GM18507 (cell line): ENCODE results near the gene TMEM212.

Experiments used
- DNase-seq: peaks from one replicate; pipeline ENCODE4 v3.0.0; 2011; ENCODE audit warnings: low read depth; ENCODE audit not compliant: insufficient read length; ENCODE audit errors: extremely low spot score
- FAIRE-seq: peaks from 2 replicates; lab custom pipeline; 2011; peaks lifted over from hg19 to GRCh38; lab: Jason Lieb, UNC

Gene TMEM212

DNA sequence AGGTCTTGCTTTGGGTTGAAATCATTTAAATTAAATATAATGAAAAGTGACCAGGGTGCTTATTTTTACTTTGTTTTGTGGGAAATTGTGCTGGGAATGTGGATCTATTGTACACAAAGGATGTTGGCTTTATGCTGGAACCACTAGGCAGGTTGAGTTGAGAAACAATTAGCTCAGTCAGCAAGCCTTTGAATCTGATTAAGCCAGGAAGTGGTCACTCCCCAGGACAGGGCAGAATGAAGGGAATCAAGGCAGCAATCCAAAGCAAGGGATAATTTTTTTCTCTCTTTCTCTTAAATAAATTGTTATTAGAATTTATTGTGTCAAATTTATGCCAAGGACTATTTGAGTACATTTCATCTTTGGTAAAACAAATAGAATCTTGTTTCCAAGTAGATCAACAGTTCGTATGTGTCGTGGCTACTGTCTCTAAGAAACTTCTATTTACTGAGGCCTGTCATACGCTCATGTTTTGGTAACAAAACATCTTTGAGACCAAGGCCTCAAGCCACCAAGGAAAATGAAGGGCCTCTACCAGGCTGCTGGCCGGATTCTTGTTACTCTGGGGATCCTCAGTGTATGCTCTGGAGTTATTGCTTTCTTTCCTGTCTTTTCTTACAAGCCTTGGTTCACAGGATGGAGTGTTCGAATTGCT lies at the start of gene TMEM212:
TMEM212 (plus strand) TSS at position 486 of the 655 bp plus-strand sequence; CDS start at position 521, 35 bp downstream.
- no peak for DNase-seq
- no peak for FAIRE-seq

DNA sequence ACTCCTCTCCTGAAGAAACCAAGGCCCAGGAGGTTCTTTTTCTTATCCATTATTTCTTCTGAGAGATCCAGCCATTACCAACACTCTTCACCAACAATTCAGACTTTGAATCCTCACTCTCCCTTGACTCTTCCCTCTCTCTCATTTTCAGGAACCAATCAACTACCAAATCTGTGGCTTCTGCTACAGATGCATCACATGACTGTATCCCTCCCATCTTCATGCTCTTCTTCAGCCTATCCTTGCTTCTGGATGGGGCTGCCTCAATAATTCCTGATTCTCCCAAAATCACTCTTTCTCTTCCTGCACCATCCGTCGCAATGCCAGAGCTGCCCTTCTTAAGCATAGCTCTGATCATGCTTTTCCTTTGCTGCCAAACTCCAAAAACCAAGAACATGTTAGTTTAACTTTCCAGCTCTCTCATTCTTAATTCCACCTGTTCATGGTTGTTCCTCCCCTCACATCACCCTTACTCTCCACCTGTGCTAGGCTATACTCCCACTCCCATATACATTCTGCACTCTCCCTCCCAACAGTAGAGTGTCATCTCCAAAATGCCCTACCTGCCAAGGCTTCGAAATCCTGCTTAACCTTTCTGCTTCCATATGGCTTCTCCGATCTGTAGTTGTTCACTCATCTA lies 46.4 kb upstream of the TMEM212 start:
- DNase-seq, result no peak
- no peak for FAIRE-seq

DNA sequence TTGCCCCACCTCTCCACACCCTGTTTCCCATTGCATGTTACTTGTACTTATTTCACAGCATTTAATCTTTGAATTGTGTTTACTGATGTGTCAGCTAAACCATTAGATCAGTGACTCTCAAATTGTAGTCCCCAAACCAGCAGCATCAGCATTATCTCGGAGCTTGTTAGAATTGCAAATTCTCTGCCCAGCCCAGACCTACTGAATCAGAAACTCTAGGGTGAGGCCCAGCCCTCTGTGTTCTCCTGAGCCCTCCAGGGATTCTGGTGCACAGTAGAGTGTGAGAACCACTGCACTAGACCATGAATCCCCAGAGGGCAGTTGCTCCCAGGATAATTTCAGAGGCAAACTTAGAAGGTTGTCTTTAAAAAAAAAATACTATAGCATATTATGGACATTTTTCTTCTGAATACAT lies 45.9 kb upstream of the TMEM212 start:
- FAIRE-seq (peak; percentile 82), DNase-seq (no peak)

DNA sequence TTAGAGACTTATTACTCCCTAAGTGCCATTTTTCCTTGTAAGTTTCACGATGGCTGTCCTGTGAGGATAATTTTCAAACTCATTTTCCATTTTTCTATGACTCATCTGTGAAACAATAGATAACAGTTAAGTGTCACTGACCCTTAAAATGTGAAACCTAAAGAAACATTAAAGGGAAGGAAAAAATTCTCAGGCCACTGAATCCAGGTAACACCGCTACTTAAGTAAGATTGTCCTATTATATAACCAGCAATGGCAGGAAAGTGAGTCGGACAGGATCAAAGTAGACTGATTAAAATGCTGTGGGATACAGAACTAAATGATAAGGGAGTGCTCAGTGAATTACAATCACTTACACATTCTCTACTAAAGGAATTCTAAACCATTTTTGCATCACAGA lies 45.3 kb upstream of the TMEM212 start:
- no peak for DNase-seq
- FAIRE-seq, result no peak

GRCh38 chr3:171799501-171799900 lies 43.6 kb upstream of the TMEM212 start:
- DNase-seq, result no peak
- FAIRE-seq, result no peak

DNA sequence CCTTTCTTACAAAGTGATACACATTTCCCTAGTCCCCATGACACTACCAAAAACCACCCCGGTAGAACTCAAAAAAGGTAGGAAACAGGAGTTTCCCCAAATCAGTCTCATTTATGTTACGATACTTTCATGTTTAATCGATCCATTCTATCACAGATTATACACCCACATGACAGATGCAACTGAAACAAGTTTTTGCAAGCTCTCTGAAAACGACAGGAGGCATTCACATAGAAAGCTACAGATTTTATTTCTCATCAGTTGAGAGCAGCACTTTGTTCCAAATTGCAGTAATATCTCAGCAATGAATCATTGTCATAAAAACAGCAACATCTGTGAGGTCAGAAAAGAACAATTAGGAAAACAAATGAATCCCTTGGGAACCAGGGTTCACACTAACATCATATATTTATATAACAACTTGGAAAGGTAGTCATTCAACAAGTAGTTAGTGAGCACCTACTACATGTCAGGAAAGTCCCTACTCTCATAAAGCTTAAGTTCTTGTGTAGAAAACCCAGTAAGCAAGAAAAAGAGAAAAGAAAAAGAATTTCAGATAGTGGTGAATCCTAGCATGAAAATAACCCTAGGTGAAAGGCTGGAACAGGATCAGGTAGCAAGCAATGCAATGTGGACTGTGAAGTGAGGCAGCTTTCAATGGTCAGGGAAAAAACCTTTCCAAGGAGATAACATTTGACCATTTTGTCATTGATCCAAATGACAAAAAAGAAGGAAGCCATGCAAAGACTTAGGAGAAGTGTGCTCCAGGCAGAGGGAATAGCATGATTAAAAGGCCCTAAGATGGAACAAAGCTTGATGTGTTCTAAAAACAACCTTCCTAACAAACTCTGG lies 41.2 kb upstream of the TMEM212 start:
- FAIRE-seq (no peak), DNase-seq (no peak)

GRCh38 chr3:171802590-171802956 lies 40.6 kb upstream of the TMEM212 start:
- DNase-seq (no peak), FAIRE-seq (peak; percentile 9)

GRCh38 chr3:171803044-171803443 lies 40.1 kb upstream of the TMEM212 start:
- FAIRE-seq, result no peak
- no peak for DNase-seq

DNA sequence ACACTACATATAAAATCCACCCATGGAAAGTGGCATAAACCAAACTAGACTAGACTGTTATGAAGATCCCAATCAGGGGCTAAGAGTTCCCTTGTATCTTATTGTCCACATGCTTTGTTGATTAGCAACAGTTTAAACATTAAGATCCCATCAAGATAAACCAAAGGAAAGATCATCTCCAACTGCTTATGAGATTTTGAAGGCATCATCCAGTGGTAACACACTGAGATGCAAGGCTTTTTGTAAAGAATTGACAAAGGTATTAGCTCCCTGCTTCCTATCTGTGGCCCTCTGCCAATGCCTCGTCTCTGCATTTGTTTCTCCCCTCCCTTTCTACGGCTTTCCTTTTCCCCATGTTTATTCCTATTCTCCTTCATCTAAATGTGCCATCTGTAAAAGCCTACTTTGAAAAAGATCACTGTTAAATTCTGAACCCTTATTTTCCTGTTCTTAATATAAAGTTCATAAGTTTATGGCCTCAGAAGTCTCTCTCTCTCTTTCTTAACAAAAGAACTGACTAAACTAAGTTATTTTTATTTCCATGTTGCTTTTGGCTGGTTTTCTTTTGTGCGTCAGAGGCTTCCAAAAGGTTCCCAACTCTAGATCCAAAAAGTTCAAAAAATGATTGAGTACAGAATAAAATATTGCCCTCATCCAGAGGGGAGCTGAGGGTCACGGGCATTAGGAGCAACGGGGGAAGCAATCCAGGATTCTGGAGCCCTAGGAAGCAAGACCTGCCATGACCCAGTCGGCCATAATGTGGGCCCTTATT lies 38.3 kb upstream of the TMEM212 start:
- no peak for FAIRE-seq
- no peak for DNase-seq

GRCh38 chr3:171805687-171806086 lies 37.5 kb upstream of the TMEM212 start:
- FAIRE-seq (no peak), DNase-seq (no peak)

DNA sequence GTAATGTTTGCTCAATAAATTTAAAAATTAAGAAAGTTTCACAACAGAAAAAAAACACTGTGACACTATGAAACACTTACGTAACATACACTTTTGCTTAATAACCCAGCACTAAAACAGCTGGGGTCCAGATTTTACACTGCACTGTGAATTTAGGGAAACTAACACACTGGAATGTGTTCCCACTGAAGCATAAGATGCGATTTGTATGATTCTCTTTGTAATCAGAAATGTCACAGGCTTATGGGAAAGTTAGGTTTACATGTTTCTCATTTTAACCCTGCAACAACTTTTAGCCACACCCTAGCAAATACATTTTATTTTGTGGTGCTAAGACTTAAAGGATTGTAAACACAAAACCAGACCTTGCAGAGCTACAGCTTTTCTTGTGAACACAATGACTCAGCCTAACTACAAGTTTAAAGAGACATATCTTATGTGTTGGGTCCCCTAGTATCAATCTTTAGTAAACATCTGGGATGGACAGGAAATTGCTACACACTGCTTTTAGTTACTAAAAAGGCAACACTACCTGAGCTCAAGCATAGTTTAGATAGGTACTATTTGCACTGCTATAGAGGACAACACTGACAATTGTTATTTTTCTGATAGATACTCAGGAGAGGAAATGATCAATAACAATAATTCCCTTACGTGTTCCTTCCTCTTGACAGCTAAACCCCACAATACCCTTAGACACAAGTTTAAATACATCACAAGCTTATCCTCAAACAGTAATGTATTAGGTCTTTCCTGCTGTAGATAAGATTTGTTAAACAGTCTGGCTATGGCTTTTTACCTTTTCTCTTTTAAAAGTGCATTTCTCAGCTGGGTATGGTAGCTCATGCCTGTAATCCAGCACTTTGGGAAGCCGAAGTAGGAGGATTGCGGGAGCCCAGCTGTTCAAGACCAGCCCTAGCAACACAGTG lies 36.7 kb upstream of the TMEM212 start:
- no peak for FAIRE-seq
- DNase-seq, result no peak

- FAIRE-seq, result no peak
- DNase-seq, result no peak
Observed at GRCh38 chr3:171807129-171807675, 35.9 kb upstream of the TMEM212 start.

DNA sequence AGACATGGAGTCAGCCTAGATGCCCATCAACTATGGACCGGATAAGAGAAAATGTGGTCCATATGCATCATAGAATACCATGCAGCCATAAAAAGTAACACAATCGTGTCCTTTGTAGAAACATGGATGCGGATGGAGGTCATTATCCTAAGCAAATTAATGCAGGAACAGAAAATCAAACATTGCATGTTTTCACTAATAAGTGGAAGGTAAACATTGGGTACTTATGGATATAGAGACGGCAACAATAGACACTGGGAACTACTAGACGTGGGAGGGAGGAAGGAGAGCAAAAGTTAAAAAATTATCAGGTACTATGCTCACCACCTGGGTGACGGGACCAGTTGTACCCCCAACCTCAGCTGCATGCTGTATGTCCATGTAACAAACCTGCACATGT lies 35.3 kb upstream of the TMEM212 start:
- DNase-seq (no peak), FAIRE-seq (no peak)

- DNase-seq, result no peak
- peak; percentile 85 for FAIRE-seq
Observed at GRCh38 chr3:171809611-171809860, 33.6 kb upstream of the TMEM212 start.

DNA sequence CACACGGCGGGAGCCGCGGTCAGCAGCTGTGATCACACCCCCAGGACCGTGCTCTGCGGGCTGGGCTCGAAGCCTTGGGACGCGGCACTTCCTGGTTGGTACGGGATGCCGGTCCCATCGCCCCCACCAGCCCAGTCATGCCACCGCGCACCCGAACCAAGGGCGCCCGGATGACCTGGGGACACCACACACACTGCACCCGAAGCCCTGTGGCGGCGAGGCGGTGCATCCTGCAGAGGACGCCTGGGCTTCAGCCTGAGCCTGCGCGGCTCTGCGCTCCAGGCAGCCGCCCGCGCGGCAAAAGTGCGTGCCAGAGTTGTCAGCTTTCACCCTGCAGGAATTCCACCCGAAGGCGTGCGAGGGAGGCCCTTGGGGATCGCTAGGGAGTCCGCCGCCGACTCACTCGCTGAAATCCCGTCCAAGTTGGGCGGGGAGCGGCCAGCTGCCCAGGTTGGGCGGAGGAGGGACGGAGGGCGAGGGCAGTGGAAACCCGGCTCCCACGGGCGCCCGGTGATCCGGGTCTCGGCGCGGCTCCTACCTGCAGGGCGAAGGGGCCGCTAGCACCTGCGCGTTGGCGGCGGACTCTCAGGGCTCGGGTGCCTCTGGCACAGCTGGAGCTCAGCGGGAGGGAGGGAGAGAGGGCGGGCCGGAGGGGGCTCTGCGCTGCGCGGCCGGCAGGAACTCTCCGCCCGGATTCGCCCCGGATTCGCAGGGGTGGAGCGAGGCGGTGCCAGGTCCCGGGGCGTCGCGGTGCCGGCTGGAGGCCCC lies 33.1 kb upstream of the TMEM212 start, which contains the start of gene PLD1:
PLD1 (minus strand) TSS at position 623 of the 768 bp plus-strand sequence. CDS start 72,432 bp downstream, outside the sequence.
- no peak for FAIRE-seq
- peak; percentile 33 for DNase-seq

GRCh38 chr3:171810629-171811294 lies 32.4 kb upstream of the TMEM212 start:
- FAIRE-seq (no peak), DNase-seq (no peak)

- FAIRE-seq, result no peak
- DNase-seq, result no peak
Observed at GRCh38 chr3:171811295-171811912, 31.7 kb upstream of the TMEM212 start.
